ENCODE measurements around the gene TLX2. TPM values are rescaled to one million over a fixed set of nuclear protein-coding genes. Genes with fewer than 3 reads are reported as not detected.

TLX2 gene
- total RNA-seq, 2 donors from 2014 or later, result 0.56 TPM; not detected in 1

GRCh38 chr2:74491648-74492544 is 22.4 kb upstream of the TLX2 start:
- no peak for ATAC-seq
- no peak for DNase-seq
- intact Hi-C loops (cut with DNase I, micrococcal nuclease), result no loop called here

DNA sequence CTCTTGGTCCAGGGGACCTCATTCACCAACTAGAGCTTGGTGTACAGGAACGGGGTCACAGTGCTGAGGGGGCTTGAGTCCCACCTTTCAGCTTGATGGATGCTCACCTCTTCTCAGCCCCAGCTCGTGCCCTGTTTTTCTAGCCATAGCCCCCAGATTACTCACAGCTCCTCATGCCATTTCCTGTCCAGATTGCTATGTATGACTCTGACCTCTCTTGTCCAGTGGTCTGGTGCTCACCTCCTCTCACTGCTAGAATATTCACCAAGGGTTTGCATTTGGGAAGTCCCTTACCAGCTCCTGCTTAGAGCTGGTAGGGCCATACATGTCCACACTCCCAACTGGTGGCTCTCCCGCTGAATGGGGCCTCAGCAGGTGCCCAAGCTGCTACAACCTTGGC is 20.7 kb upstream of the TLX2 start:
- ATAC-seq (no peak), DNase-seq (no peak)
- intact Hi-C loops (cut with DNase I, micrococcal nuclease), result no loop called here

DNA sequence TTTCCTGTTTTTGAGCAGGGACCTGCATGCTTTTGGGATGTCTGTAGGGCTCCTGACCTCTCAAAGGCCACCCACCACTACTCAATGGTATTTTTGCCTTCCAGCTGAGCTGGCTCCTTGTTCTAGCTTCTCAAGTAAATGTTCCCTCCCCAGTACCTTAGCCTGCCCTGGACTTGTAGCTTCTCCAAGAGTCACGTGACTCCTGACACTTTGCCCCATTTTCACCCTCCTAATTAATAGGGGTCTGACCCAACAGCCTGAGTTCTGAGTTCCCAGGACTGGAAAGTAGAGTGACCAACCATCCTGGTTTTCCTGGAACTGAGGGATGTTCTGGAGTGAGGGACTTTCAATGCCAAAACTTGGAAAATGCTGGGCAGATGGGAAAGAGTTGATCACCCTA is 18.8 kb upstream of the TLX2 start:
- ATAC-seq, result no peak
- no peak for DNase-seq
- intact Hi-C loops (cut with DNase I, micrococcal nuclease), result no loop called here

GRCh38 chr2:74496997-74497776 is 17.1 kb upstream of the TLX2 start:
- DNase-seq (no peak), ATAC-seq (no peak)
- intact Hi-C loops (cut with DNase I, micrococcal nuclease), result no loop called here

- ATAC-seq (peak; percentile 46), DNase-seq (peak in 1 of 2 donors; percentile 59)
- intact Hi-C loops (cut with DNase I, micrococcal nuclease), result no loop called here
Observed at GRCh38 chr2:74497777-74498499, 16.3 kb upstream of the TLX2 start.

DNA sequence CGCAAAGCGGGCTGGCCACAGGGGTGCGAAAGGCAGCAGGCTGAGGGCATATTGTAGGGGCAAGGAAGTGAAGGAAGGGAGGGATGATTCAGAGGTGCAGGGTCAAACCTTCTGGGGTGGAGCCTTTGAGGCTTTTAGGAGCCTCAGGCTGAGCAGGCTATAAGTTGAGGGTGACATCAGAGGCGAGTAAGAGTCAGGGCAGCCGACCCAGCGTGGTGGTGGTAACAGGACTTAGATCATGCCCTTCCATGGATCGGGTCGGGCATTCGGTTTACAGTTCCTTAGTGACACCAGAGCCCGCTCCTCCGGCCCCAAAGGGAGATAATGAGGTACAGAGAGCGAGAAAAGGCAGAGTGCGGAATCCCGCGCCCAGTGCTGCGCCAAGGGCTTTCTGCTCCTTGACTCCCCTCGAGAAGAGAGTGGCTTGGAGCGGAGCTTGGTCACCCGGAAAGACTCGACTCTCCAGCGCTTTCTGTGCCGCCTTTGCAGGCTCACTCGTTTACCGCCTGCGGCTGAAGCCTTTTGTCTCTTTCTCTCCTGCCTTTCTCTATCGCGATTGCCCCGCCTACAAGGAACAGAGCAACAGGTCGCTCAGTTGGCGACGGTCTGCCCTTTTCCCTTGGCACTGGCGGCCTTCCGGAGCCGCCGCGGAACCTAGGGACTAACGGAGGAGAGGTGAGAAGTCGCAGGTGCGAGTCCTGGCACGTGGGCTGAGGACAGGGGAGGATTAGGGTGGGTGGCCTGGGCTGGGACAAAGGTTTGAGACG is 15.6 kb upstream of the TLX2 start:
- ATAC-seq (peak; percentile 16), DNase-seq (peak in 1 of 2 donors; percentile 22)
- intact Hi-C loops (cut with DNase I, micrococcal nuclease), result no loop called here

- DNase-seq, result peak in 1 of 2 donors; percentile 57
- peak; percentile 10 for ATAC-seq
- intact Hi-C loops (cut with DNase I, micrococcal nuclease), result no loop called here
Observed at GRCh38 chr2:74499267-74499939, 14.8 kb upstream of the TLX2 start, which contains the start of gene LBX2. Gene LBX2, minus strand, starts transcription at chr2:74499603. Its CDS starts 66 bp downstream, at chr2:74499537.

DNA sequence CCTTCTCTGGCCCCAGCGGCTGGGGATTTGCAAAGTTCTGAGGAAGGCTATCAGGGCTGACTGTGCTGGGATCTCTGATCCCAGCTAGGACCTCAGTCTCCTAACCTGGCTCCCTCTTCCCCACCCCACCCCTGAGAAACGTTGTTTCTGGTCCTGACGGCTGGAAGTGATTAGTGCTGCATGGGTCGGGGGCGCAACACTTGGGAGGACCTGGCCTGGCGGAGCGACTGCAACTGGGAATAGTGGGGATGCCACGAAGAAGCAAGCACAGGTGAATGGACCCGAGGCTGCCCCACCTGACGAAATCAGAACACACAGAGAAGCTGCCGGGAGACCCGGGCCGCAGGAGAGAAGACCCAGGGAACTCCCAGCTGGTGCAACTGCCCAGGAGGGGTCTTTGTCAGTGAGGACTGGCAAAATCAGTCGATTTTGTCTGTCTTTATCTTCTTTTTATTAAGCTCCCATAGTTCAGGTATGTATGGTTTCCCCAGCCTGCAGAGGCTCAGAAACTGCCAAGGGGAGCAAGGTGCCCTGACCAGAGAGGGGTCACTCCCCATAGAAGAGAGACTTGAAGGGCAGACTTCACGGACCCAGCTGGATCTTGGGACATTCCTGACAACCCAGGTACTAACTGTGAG is 14.2 kb upstream of the TLX2 start:
- DNase-seq, result no peak
- no peak for ATAC-seq
- intact Hi-C loops (cut with DNase I, micrococcal nuclease), result no loop called here

- DNase-seq (no peak), ATAC-seq (no peak)
- intact Hi-C loops (cut with DNase I, micrococcal nuclease), result no loop called here
Observed at GRCh38 chr2:74500578-74500946, 13.7 kb upstream of the TLX2 start.

DNA sequence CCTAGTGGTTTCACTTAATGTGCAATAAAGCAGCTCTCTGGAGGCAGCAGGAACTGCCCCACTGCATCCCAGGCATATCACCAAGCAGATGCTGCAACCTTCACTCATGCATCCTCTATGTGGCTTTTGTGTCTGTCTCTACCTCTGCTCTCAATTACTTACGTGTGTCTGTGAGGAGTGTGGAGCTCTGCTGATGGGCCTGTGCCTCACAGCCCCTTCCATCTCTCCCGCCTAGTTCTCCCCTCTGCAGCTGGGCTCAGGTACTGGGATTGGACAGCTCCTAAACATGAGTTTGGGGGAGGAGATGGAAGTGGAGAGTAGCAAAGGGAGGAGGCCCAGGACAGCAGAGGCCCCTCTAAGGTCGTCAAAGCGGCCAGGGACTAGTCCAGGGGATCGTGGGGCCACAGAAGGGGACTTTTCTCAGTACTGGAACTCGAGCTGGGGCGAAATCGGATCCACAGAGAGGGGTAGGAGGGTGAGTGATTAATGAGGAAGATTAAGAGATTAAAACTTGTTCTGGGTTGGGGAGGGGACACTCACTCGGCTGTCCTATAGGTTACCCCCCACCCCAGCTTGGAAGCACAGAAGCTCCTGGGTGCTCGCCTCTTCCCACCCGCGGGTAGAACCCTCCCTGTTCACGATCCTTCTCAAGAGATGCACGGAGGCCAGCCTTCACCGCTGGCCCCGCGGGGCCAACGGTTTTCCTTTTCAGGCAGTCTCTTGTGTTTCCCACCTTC is 12.7 kb upstream of the TLX2 start:
- DNase-seq (no peak), ATAC-seq (no peak)
- intact Hi-C loops (cut with DNase I, micrococcal nuclease), result no loop called here

- peak; percentile 71 for ATAC-seq
- intact Hi-C loops (cut with DNase I, micrococcal nuclease), result no loop called here
- peak; percentile 72 to 80 for DNase-seq
Observed at GRCh38 chr2:74502147-74502719, 12.0 kb upstream of the TLX2 start.

GRCh38 chr2:74502720-74503505 is 11.3 kb upstream of the TLX2 start:
- DNase-seq (peak; percentile 87 to 91), ATAC-seq (peak; percentile 69)
- intact Hi-C loops (cut with DNase I, micrococcal nuclease), result no loop called here

DNA sequence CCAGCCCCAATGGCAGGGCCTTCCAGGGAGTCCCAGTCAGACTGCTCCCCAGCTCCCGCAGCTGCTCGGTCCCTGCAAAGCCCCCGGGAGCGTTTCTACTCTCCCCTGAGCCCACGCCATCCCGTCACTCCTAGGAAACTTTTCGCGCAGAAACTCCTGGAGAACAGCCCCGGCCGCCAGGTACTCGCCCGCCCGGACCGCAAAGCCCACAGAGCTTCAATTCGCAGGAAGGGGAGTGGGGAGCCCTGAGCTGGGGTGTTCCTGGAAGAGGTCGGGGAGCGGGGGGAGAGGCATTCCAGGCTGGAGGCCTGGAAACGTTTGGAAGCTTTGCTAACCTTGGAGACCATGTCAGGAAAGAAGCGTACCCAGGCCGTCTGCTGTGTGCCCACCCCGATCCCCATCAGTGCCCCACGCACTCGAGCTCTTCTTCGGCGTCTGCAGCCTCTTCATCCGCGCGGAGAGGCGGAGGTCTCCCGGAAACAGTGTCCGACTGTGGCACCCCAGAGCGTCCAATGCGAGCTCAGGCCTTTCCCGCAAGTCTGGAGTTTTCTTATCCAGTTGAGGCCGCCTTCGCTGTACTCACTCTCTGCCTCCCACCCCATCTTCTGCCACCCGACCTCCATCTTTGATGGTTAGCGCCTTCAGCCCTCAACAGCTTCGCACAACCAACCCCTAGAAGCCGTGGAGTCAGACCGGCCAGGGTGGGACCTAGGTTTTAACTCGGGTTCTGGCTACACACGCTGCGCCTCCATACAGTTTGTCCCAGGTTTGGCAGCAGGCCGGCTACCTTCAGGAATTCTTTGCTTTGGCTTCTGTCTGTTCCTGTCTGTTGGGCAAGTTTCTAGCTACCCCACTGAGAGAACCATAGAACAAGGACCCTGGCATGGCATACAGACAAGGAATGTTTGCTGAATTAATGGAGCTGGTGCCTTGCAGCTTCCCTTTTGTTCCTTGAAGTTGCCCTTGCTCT is 10.5 kb upstream of the TLX2 start:
- intact Hi-C loops (cut with DNase I, micrococcal nuclease), result no loop called here
- no peak for ATAC-seq
- no peak for DNase-seq

GRCh38 chr2:74504591-74504990 is 9.7 kb upstream of the TLX2 start:
- intact Hi-C loops (cut with DNase I, micrococcal nuclease), result no loop called here
- DNase-seq, result no peak
- no peak for ATAC-seq
